KMS-11 (cell line): ENCODE results near the gene NT5DC3.

Source experiments
- H2AFZ ChIP-seq: fragments of 200-600 bp; sonication (generic); 2 replicates; pipeline ENCODE4 v1.6.1; 2016; ENCODE audit warnings: antibody characterized with exemption, mixed run types, low read depth
- H3K27ac ChIP-seq: fragments of 200-600 bp; sonication (generic); 2 replicates; pipeline ENCODE4 v1.6.1; 2016; ENCODE audit warnings: mild to moderate bottlenecking, mixed run types
- H3K27me3 ChIP-seq: fragments of 200-600 bp; sonication (generic); 2 replicates; pipeline ENCODE4 v1.6.1; 2017; ENCODE audit warnings: mild to moderate bottlenecking, low read depth, mixed run types, moderate library complexity; ENCODE audit not compliant: insufficient read depth
- H3K36me3 ChIP-seq: fragments of 200-600 bp; sonication (generic); 2 replicates; pipeline ENCODE4 v1.6.1; 2017; ENCODE audit warnings: mild to moderate bottlenecking, mixed run types; ENCODE audit not compliant: insufficient read depth
- H3K4me1 ChIP-seq: fragments of 200-600 bp; sonication (generic); 2 replicates; pipeline ENCODE4 v1.6.1; 2016; ENCODE audit warnings: mild to moderate bottlenecking, low read depth, mixed run types; ENCODE audit not compliant: poor library complexity, severe bottlenecking
- H3K4me2 ChIP-seq: fragments of 200-600 bp; sonication (generic); 2 replicates; pipeline ENCODE4 v1.7.0; 2016; ENCODE audit warnings: mild to moderate bottlenecking, mixed run types
- H3K4me3 ChIP-seq: fragments of 200-600 bp; sonication (generic); IDR thresholded peaks from 2 replicates; pipeline ENCODE4 v1.6.1; 2017; ENCODE audit warnings: low read depth, low read length, mixed read lengths; ENCODE audit not compliant: insufficient read depth
- H3K79me2 ChIP-seq: fragments of 200-600 bp; sonication (generic); 2 replicates; pipeline ENCODE4 v1.6.1; 2016; ENCODE audit warnings: low read depth, mixed run types; ENCODE audit not compliant: insufficient read depth
- H3K9ac ChIP-seq: fragments of 200-600 bp; sonication (generic); 2 replicates; pipeline ENCODE4 v1.6.1; 2016; ENCODE audit warnings: mild to moderate bottlenecking, mixed run types
- H4K20me1 ChIP-seq: fragments of 200-600 bp; sonication (generic); 2 replicates; pipeline ENCODE4 v1.6.1; 2016; ENCODE audit warnings: mild to moderate bottlenecking, mixed run types; ENCODE audit not compliant: insufficient read depth
- CTCF ChIP-seq: fragments of 200-600 bp; sonication (generic); conservative IDR thresholded peaks from 2 replicates; pipeline ENCODE4 v1.6.1; 2017; ENCODE audit warnings: low read depth, mild to moderate bottlenecking, antibody characterized with exemption, low read length, moderate library complexity, mixed read lengths

The NT5DC3 gene

GRCh38 chr12:103756443-103756842 is 84.6 kb downstream of the NT5DC3 start:
- Histone ChIP-seq H3K4me2 (no peak overlapping the region), H3K79me2 (no peaks in the 10 kb centered on the region)
- TF ChIP-seq CTCF, result no peak

DNA sequence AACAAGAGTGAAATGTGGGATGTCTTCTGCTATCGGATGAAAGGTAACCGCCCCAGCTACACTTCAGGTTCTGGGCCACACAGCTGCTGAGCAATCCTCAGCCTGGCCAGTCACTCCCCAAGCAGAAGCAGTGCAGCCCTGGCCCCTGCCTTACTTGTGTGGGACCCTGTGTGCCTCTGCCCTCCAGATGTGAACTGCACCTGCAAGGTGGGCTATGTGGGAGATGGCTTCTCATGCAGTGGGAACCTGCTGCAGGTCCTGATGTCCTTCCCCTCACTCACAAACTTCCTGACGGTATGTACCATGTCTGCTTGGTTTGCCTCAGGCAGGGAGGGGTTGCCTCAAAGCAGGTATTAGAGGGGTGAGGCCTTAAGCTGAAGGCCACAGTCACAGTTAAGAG is 85.6 kb downstream of the NT5DC3 start:
- Histone ChIP-seq H2AFZ (no peak overlapping the region), H3K27ac (no peak overlapping the region), H3K36me3 (no peaks in the 10 kb centered on the region), H3K79me2 (no peaks in the 10 kb centered on the region), H3K9ac (no peak overlapping the region), H4K20me1 (no peaks in the 10 kb centered on the region), H3K4me2 (no peak overlapping the region), H3K4me3 (no peak overlapping the region), H3K4me1 (no peaks in the 10 kb centered on the region), H3K27me3 (no peaks in the 10 kb centered on the region)
- TF ChIP-seq CTCF, result no peak

More at GRCh38 chr12:103756443-103756842, 84.6 kb downstream of the NT5DC3 start:
- Histone ChIP-seq H2AFZ (no peak overlapping the region), H3K27ac (no peak overlapping the region), H3K36me3 (no peaks in the 10 kb centered on the region), H3K4me3 (no peak overlapping the region), H4K20me1 (no peaks in the 10 kb centered on the region), H3K27me3 (no peaks in the 10 kb centered on the region), H3K4me1 (no peaks in the 10 kb centered on the region), H3K9ac (no peak overlapping the region)

GRCh38 chr12:103751600-103751999 is 89.4 kb downstream of the NT5DC3 start:
- Histone ChIP-seq H4K20me1 (no peaks in the 10 kb centered on the region), H3K4me2 (no peak overlapping the region), H3K9ac (no peak overlapping the region), H3K79me2 (no peaks in the 10 kb centered on the region), H3K4me1 (no peaks in the 10 kb centered on the region), H2AFZ (no peak overlapping the region), H3K27me3 (no peaks in the 10 kb centered on the region), H3K4me3 (no peak overlapping the region), H3K27ac (no peak overlapping the region), H3K36me3 (no peaks in the 10 kb centered on the region)
- no peak for TF ChIP-seq CTCF

GRCh38 chr12:103751171-103751570 is 89.9 kb downstream of the NT5DC3 start:
- no peak overlapping the region for H2AFZ ChIP-seq
- TF ChIP-seq CTCF, result no peak

More at GRCh38 chr12:103751171-103751570, 89.9 kb downstream of the NT5DC3 start:
- H3K27me3 ChIP-seq, result no peaks in the 10 kb centered on the region
- no peak overlapping the region for H3K27ac ChIP-seq
- no peaks in the 10 kb centered on the region for H4K20me1 ChIP-seq
- H3K4me1 ChIP-seq, result no peaks in the 10 kb centered on the region
- no peak overlapping the region for H3K4me3 ChIP-seq
- H3K36me3 ChIP-seq, result no peaks in the 10 kb centered on the region
- no peak overlapping the region for H3K4me2 ChIP-seq
- H3K9ac ChIP-seq, result no peak overlapping the region
- H3K79me2 ChIP-seq, result no peaks in the 10 kb centered on the region
